Tibial nerve (tissue), 4 donors: ENCODE measurements around the gene SHMT2.

ENCODE experiments used
- EP300 ChIP-seq, 2 donors: sonication (generic); formaldehyde crosslinking; IDR thresholded peaks; one replicate each; pipeline ENCODE4 v1.6.1; 2017; ENCODE audit warnings: antibody characterized with exemption in 2 of 2, mild to moderate bottlenecking in 1 of 2
- POLR2A ChIP-seq, 2 donors: fragments of 450-650 bp; IDR thresholded peaks; one replicate each; pipeline ENCODE4 v1.6.1; 2017; ENCODE audit warnings: antibody characterized with exemption in 2 of 2, mild to moderate bottlenecking in 2 of 2, moderate library complexity in 2 of 2
- TF ChIP-seq, protein P1 (sequence below), 5 experiments: fragments of 200-600 bp in 3 of 5; fragments of 450-650 bp in 2 of 5; sonication (generic) in 3 of 5; IDR thresholded peaks; one replicate each; pipeline ENCODE4 v1.5.1; 2016 to 2019; ENCODE audit warnings: antibody characterized with exemption in 5 of 5, mild to moderate bottlenecking in 3 of 5, moderate library complexity in 2 of 5

DNA sequence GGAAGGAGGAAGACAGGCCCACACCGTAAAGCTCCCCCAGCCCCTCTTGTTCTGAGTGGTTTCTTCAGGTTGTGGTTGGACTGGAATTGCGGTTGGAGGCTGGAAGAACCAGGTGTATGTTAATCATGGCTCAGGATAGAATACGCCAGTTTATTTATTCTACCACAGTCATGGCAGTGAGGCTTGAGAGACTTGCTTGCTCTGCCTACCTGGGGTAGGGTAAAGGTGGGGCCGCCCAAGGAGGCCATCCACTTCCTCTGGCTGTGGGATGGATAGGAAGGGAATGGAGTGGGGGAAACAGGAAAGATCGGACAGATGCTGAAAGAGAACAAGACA is 8.1 kb downstream of the SHMT2 start:
- TF ChIP-seq, protein P1, sequence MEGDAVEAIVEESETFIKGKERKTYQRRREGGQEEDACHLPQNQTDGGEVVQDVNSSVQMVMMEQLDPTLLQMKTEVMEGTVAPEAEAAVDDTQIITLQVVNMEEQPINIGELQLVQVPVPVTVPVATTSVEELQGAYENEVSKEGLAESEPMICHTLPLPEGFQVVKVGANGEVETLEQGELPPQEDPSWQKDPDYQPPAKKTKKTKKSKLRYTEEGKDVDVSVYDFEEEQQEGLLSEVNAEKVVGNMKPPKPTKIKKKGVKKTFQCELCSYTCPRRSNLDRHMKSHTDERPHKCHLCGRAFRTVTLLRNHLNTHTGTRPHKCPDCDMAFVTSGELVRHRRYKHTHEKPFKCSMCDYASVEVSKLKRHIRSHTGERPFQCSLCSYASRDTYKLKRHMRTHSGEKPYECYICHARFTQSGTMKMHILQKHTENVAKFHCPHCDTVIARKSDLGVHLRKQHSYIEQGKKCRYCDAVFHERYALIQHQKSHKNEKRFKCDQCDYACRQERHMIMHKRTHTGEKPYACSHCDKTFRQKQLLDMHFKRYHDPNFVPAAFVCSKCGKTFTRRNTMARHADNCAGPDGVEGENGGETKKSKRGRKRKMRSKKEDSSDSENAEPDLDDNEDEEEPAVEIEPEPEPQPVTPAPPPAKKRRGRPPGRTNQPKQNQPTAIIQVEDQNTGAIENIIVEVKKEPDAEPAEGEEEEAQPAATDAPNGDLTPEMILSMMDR (IDR thresholded peaks at IDR 0.05): no peak
- TF ChIP-seq POLR2A (IDR thresholded peaks at IDR 0.05) (no peak), EP300 (IDR thresholded peaks at IDR 0.05) (no peak)
